Activated B cell treated with CpG ODN at 0.5 μM for 24 hours (primary cell): Measurements from ENCODE around the gene FICD. TPM values are rescaled to one million over a fixed set of nuclear protein-coding genes. Genes with fewer than 3 reads are reported as not detected.
A peak's percentile ranks its signal among the peaks of the same experiment; 100 is the strongest.

Experiments used
- ATAC-seq: fragments of 200-7000 bp; cut with Tn5 transposase; one replicate; pipeline ENCODE4 v1.10.0; 2021; ENCODE audit warnings: low read depth, mild to moderate bottlenecking, moderate library complexity
- CTCF ChIA-PET: fragments of 350-600 bp; sonication (Branson Sonifier 250); formaldehyde crosslinking; loops from one replicate; lab custom pipeline; 2021; ENCODE audit warnings: antibody characterized with exemption; lab: Charles Lee
- POLR2A ChIA-PET: fragments of 350-600 bp; sonication (Branson Sonifier 250); formaldehyde crosslinking; loops from one replicate; lab custom pipeline; 2021; ENCODE audit warnings: antibody characterized with exemption; lab: Charles Lee
- DNase-seq: peaks from one replicate; pipeline ENCODE4 v3.0.0; 2022
- H3K27ac Mint-ChIP-seq: one replicate; pipeline ENCODE4 v1.8.0; 2020; ENCODE audit warnings: mixed read lengths
- H3K27me3 Mint-ChIP-seq: one replicate; pipeline ENCODE4 v1.8.0; 2021; ENCODE audit warnings: mixed read lengths
- H3K36me3 Mint-ChIP-seq: one replicate; pipeline ENCODE4 v1.8.0; 2021; ENCODE audit warnings: low read depth, mixed read lengths
- H3K4me1 Mint-ChIP-seq: one replicate; pipeline ENCODE4 v1.8.0; 2021; ENCODE audit warnings: mixed read lengths
- H3K4me3 Mint-ChIP-seq: one replicate; pipeline ENCODE4 v1.8.0; 2020; ENCODE audit warnings: mild to moderate bottlenecking, mixed read lengths
- H3K9me3 Mint-ChIP-seq: one replicate; pipeline ENCODE4 v1.8.0; 2020; ENCODE audit warnings: mixed read lengths
- intact Hi-C: fragments of 100-400 bp; cut with micrococcal nuclease; formaldehyde crosslinking; loops from one replicate; pipeline ENCODE4 v1.15.1; 2024
- total RNA-seq: library from RNA; stranded (reverse); gene quantifications from 2 replicates; pipeline ENCODE4 v1.2.3, GENCODE V29; 2022
- TF ChIP-seq, protein P1 (sequence below): fragments of 200-600 bp; IDR thresholded peaks from one replicate; pipeline ENCODE4 v1.8.0; 2022; ENCODE audit warnings: antibody characterized with exemption, mild to moderate bottlenecking

The FICD gene
- total RNA-seq, 1 donor from 2014 or later = 11.2 TPM

DNA sequence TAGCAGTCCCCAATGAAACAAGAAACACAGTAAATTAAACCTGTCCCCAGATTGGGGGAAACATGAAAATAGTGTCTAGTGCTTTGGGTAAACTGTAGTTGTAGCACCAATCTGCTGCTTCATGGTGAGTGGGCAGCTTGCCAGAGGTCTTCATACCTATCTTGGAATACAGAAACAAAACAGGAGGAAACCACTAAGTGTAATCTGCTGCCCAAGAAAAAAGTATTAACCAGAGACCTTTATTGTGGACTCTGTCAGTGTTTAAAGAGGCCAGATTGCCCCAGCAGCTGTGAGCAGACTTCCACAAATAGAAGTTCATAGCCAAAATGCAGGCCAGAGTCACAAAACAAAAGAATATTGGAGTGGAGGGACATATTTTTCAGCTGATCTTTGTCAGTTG is 49.6 kb downstream of the FICD start:
- H3K27ac Mint-ChIP-seq = peak overlapping the region; percentile 46
- DNase-seq = no peak
- H3K27me3 Mint-ChIP-seq = no peaks in the 10 kb centered on the region
- intact Hi-C loops = loop anchor here (5.0 to 10.0 kb wide), 4 partner anchors 588 to 1438 kb away; partner anchors contain the start of genes FAM222A, MMAB and MVK
- H3K4me1 Mint-ChIP-seq = peaks cover 76% of the 10 kb centered on the region
- no peaks in the 10 kb centered on the region for H3K9me3 Mint-ChIP-seq
- H3K36me3 Mint-ChIP-seq = peaks cover 75% of the 10 kb centered on the region
- POLR2A ChIA-PET = interaction anchor here (1.1 to 10.6 kb wide), 3 partner anchors 53 to 238 kb away, joined by 4 to 158 read pairs (median 135); partner anchors contain the start of gene SELPLG
- H3K4me3 Mint-ChIP-seq = no peak overlapping the region
- TF ChIP-seq, protein P1, sequence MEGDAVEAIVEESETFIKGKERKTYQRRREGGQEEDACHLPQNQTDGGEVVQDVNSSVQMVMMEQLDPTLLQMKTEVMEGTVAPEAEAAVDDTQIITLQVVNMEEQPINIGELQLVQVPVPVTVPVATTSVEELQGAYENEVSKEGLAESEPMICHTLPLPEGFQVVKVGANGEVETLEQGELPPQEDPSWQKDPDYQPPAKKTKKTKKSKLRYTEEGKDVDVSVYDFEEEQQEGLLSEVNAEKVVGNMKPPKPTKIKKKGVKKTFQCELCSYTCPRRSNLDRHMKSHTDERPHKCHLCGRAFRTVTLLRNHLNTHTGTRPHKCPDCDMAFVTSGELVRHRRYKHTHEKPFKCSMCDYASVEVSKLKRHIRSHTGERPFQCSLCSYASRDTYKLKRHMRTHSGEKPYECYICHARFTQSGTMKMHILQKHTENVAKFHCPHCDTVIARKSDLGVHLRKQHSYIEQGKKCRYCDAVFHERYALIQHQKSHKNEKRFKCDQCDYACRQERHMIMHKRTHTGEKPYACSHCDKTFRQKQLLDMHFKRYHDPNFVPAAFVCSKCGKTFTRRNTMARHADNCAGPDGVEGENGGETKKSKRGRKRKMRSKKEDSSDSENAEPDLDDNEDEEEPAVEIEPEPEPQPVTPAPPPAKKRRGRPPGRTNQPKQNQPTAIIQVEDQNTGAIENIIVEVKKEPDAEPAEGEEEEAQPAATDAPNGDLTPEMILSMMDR = no peak
- ATAC-seq = no peak
- CTCF ChIA-PET = interaction anchor here (0.8 to 14.5 kb wide), 8 partner anchors 53 to 386 kb away, joined by 3 to 338 read pairs (median 4); partner anchors contain the start of gene SELPLG

DNA sequence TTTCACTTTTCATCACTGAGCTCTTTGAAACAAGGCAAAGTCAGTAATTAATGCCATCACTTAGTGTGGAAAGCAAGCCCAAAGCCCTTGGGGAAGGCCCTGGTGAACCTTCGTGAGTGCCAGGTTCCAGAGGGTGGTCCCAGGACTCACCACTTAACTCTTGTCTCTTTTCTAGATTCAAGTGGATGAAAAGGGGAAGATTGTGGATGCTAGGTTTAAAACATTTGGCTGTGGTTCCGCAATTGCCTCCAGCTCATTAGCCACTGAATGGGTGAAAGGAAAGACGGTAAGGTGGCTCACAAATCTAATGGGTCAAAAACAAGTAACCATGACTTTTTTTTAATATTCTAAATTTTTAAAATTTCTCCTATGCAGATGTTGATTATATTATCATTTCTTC is 50.1 kb downstream of the FICD start:
- Mint-ChIP-seq H3K27me3 (no peaks in the 10 kb centered on the region), H3K4me3 (no peak overlapping the region), H3K9me3 (no peaks in the 10 kb centered on the region), H3K36me3 (peaks cover 75% of the 10 kb centered on the region), H3K27ac (peak overlapping the region; percentile 97), H3K4me1 (peaks cover 76% of the 10 kb centered on the region)
- ChIA-PET POLR2A (interaction anchor here (1.5 to 10.6 kb wide), 3 partner anchors 53 to 99 kb away, joined by 11 to 158 read pairs (median 135); partner anchors contain the start of gene SELPLG), CTCF (interaction anchor here (0.8 to 14.5 kb wide), 8 partner anchors 53 to 386 kb away, joined by 3 to 338 read pairs (median 10); partner anchors contain the start of gene SELPLG)
- ATAC-seq (no peak), DNase-seq (no peak)
- TF ChIP-seq, protein P1 = no peak
- intact Hi-C loops = loop anchor here (10.0 kb wide), 1 partner anchor 1010 kb away; the partner anchor contains the start of genes MMAB and MVK

DNA sequence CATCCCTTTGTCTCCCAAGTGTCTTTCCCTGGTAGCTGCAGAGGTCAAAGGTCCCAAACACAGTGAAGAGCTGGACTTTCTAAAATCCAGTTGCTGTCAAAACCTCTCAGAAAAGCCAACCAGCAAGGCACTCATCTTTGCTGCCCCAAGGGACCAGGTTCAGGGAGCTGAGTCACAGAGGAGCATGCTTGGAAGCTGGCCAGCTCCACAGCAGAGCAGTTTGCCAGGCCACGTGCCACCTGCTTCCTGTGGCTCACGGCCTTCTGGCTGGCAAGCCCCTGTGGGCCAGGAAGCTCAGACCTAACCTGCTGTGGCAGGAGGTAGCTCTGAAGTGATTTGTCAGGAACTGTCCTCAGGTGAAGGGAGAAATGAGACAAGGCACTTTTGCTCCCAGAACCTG is 50.9 kb downstream of the FICD start:
- H3K27ac Mint-ChIP-seq = peak overlapping the region; percentile 97
- intact Hi-C loops = loop anchor here (10.0 kb wide), 1 partner anchor 1009 kb away; the partner anchor contains the start of genes MMAB and MVK
- TF ChIP-seq, protein P1 = no peak
- H3K36me3 Mint-ChIP-seq = peaks cover 74% of the 10 kb centered on the region
- peaks cover 79% of the 10 kb centered on the region for H3K4me1 Mint-ChIP-seq
- ATAC-seq = peak; percentile 16
- CTCF ChIA-PET = interaction anchor here (0.9 to 14.5 kb wide), 6 partner anchors 52 to 385 kb away, joined by 4 to 338 read pairs (median 21); partner anchors contain the start of gene SELPLG
- DNase-seq = peak; percentile 59
- no peaks in the 10 kb centered on the region for H3K27me3 Mint-ChIP-seq
- H3K9me3 Mint-ChIP-seq = no peaks in the 10 kb centered on the region
- POLR2A ChIA-PET = interaction anchor here (0.8 to 10.6 kb wide), 7 partner anchors 47 to 237 kb away, joined by 3 to 158 read pairs (median 11); partner anchors contain the start of gene SELPLG
- peak overlapping the region; percentile 41 for H3K4me3 Mint-ChIP-seq

DNA sequence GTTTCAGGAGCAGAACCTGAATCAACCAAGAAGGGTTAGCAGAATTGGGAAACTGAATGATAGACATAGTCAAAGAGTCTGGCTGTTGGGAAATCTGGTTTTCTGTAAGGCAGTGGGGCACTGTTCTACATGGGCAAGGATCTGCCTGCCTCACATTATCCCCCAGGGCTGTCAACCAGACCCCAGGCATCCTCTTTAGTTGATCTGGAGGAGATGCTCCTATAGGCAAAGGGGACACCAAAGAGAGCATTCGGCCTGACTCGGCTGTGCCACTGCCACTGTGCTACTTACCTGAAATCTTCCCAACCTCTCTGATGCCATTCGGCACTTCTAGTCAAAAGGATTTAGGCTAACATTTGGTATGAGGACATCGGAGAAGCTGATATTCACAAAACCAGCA is 51.4 kb downstream of the FICD start:
- intact Hi-C loops = loop anchor here (10.0 kb wide), 1 partner anchor 1008 kb away; the partner anchor contains the start of genes MMAB and MVK
- Mint-ChIP-seq H3K27me3 (no peaks in the 10 kb centered on the region), H3K4me3 (peak overlapping the region; percentile 41), H3K27ac (peak overlapping the region; percentile 97), H3K4me1 (peaks cover 83% of the 10 kb centered on the region), H3K9me3 (no peaks in the 10 kb centered on the region), H3K36me3 (peaks cover 70% of the 10 kb centered on the region)
- TF ChIP-seq, protein P1 = no peak
- DNase-seq = no peak
- POLR2A ChIA-PET = interaction anchor here (0.6 to 10.6 kb wide), 11 partner anchors 11 to 237 kb away, joined by 3 to 158 read pairs (median 5); partner anchors contain the start of gene SELPLG
- CTCF ChIA-PET = interaction anchor here (0.9 to 14.5 kb wide), 8 partner anchors 51 to 385 kb away, joined by 3 to 338 read pairs (median 10); partner anchors contain the start of gene SELPLG
- ATAC-seq = no peak
